HG03342 (cell line): Measurements from ENCODE around the gene CAMTA1.

Experiments used
- ATAC-seq: cut with Tn5 transposase; IDR thresholded peaks from one replicate; pipeline ENCODE4 v1.9.1; 2021; ENCODE audit warnings: mild to moderate bottlenecking, moderate library complexity; ENCODE audit not compliant: unreplicated experiment

The CAMTA1 gene

GRCh38 chr1:7670334-7671145 lies 885.3 kb downstream of the CAMTA1 start:
- no peak for ATAC-seq

GRCh38 chr1:7671146-7671465 lies 885.9 kb downstream of the CAMTA1 start:
- ATAC-seq = no peak

GRCh38 chr1:7671676-7672075 lies 886.4 kb downstream of the CAMTA1 start:
- no peak for ATAC-seq

- ATAC-seq = no peak
Measured at GRCh38 chr1:7672864-7673263, 887.6 kb downstream of the CAMTA1 start.

- ATAC-seq = no peak
Measured at GRCh38 chr1:7674972-7675371, 889.7 kb downstream of the CAMTA1 start.

GRCh38 chr1:7675431-7676273 lies 890.4 kb downstream of the CAMTA1 start:
- no peak for ATAC-seq

GRCh38 chr1:7676274-7676945 lies 891.2 kb downstream of the CAMTA1 start:
- ATAC-seq = no peak

GRCh38 chr1:7677111-7677510 lies 891.9 kb downstream of the CAMTA1 start:
- ATAC-seq = no peak

GRCh38 chr1:7677815-7678214 lies 892.6 kb downstream of the CAMTA1 start:
- ATAC-seq = no peak

- ATAC-seq = no peak
Measured at GRCh38 chr1:7678491-7679158, 893.4 kb downstream of the CAMTA1 start.

- no peak for ATAC-seq
Measured at GRCh38 chr1:7679159-7679872, 894.1 kb downstream of the CAMTA1 start.

- ATAC-seq = no peak
Measured at GRCh38 chr1:7679873-7680206, 894.6 kb downstream of the CAMTA1 start.

GRCh38 chr1:7680207-7680954 lies 895.1 kb downstream of the CAMTA1 start:
- ATAC-seq = no peak

- no peak for ATAC-seq
Measured at GRCh38 chr1:7680955-7681268, 895.7 kb downstream of the CAMTA1 start.

GRCh38 chr1:7681401-7681800 lies 896.1 kb downstream of the CAMTA1 start:
- no peak for ATAC-seq

GRCh38 chr1:7683521-7683920 lies 898.3 kb downstream of the CAMTA1 start:
- ATAC-seq = no peak

GRCh38 chr1:7684132-7684531 lies 898.9 kb downstream of the CAMTA1 start:
- no peak for ATAC-seq

- ATAC-seq = no peak
Measured at GRCh38 chr1:7684861-7685635, 899.8 kb downstream of the CAMTA1 start.

GRCh38 chr1:7686301-7686850 lies 901.1 kb downstream of the CAMTA1 start:
- ATAC-seq = no peak
